HG02571 (cell line): ENCODE results near the gene TNFRSF14.

Source experiments
- ATAC-seq: cut with Tn5 transposase; IDR thresholded peaks from one replicate; pipeline ENCODE4 v1.9.1; 2021; ENCODE audit warnings: mild to moderate bottlenecking, moderate library complexity; ENCODE audit not compliant: unreplicated experiment

The TNFRSF14 gene

GRCh38 chr1:2556277-2556677, at the start of gene TNFRSF14:
TNFRSF14 (plus strand) TSS chr1:2556371; CDS start chr1:2556665, 294 bp downstream.
- no peak for ATAC-seq

- ATAC-seq: no peak
These were observed 49.1 kb upstream of the TNFRSF14 start for GRCh38 chr1:2506901-2507565.

GRCh38 chr1:2507744-2508155, 48.4 kb upstream of the TNFRSF14 start:
- no peak for ATAC-seq

- ATAC-seq: no peak
These were observed 48.0 kb upstream of the TNFRSF14 start for GRCh38 chr1:2508180-2508579.

GRCh38 chr1:2508751-2509150, 47.4 kb upstream of the TNFRSF14 start:
- no peak for ATAC-seq

GRCh38 chr1:2509589-2509988, 46.6 kb upstream of the TNFRSF14 start:
- no peak for ATAC-seq

GRCh38 chr1:2510366-2511155, 45.6 kb upstream of the TNFRSF14 start:
- no peak for ATAC-seq

GRCh38 chr1:2512862-2513421, 43.2 kb upstream of the TNFRSF14 start:
- no peak for ATAC-seq

- ATAC-seq: no peak
These were observed 42.1 kb upstream of the TNFRSF14 start for GRCh38 chr1:2513939-2514652.

- ATAC-seq: no peak
These were observed 41.1 kb upstream of the TNFRSF14 start for GRCh38 chr1:2514863-2515762.

GRCh38 chr1:2515763-2516080, 40.4 kb upstream of the TNFRSF14 start:
- ATAC-seq: no peak

- no peak for ATAC-seq
These were observed 40.0 kb upstream of the TNFRSF14 start for GRCh38 chr1:2516124-2516523.

GRCh38 chr1:2516946-2517345, 39.2 kb upstream of the TNFRSF14 start:
- ATAC-seq: no peak

- no peak for ATAC-seq
These were observed 38.2 kb upstream of the TNFRSF14 start for GRCh38 chr1:2517966-2518365.

- ATAC-seq: no peak
These were observed 37.6 kb upstream of the TNFRSF14 start for GRCh38 chr1:2518528-2518927.

GRCh38 chr1:2519029-2519685, 37.0 kb upstream of the TNFRSF14 start:
- no peak for ATAC-seq

- ATAC-seq: no peak
These were observed 36.4 kb upstream of the TNFRSF14 start for GRCh38 chr1:2519729-2520128.

GRCh38 chr1:2520206-2520605, 36.0 kb upstream of the TNFRSF14 start:
- ATAC-seq: no peak

- ATAC-seq: no peak
These were observed 35.4 kb upstream of the TNFRSF14 start for GRCh38 chr1:2520806-2521205.

- no peak for ATAC-seq
These were observed 33.9 kb upstream of the TNFRSF14 start for GRCh38 chr1:2522230-2522629.
